Endothelial cell of umbilical vein (primary cell): ENCODE measurements around the gene MYO5B.

Experiments used
- EZH2 ChIP-seq: IDR thresholded peaks from 2 replicates; pipeline ENCODE4 v1.6.1; 2012; ENCODE audit warnings: borderline replicate concordance, low read depth, mild to moderate bottlenecking, moderate library complexity, low read length, inconsistent platforms; ENCODE audit not compliant: severe bottlenecking
- POLR2AphosphoS5 ChIP-seq: IDR thresholded peaks from 2 replicates; pipeline ENCODE4 v1.6.1; 2012; ENCODE audit warnings: low read depth, mild to moderate bottlenecking, control low read depth, low read length, moderate library complexity; ENCODE audit not compliant: insufficient read depth
- TF ChIP-seq, protein P1 (sequence below), 2 donors: IDR thresholded peaks; 1 replicate in 1 of 2; 2 replicates in 1 of 2; pipeline ENCODE4 v1.5.1; 2011; ENCODE audit warnings: low read length in 2 of 2, mild to moderate bottlenecking in 2 of 2, moderate library complexity in 2 of 2, control low read depth in 1 of 2, inconsistent platforms in 1 of 2, low read depth in 1 of 2; ENCODE audit not compliant: insufficient read depth in 1 of 2; ENCODE audit errors: extremely low read depth in 1 of 2

DNA sequence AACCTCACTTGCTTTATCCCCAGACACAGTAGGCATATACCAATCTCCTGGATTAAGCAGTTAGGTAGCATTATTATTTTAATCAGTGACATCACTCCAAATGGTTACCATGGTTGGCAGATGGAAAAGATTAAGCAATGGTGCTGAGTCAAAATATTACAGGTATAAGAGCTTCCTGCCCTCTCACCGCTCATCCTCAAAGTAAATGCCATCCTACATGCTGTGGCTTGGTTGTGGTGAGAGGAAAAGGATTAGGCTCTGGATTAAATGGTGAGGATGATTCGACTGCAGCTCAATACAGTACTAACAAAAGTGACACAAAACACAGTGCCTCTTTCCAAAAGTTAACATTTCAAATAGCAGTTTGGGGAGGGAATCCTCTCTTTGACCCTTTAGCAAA is 272.7 kb downstream of the MYO5B start:
- TF ChIP-seq POLR2AphosphoS5 (no peak), EZH2 (no peak)
- TF ChIP-seq, protein P1, sequence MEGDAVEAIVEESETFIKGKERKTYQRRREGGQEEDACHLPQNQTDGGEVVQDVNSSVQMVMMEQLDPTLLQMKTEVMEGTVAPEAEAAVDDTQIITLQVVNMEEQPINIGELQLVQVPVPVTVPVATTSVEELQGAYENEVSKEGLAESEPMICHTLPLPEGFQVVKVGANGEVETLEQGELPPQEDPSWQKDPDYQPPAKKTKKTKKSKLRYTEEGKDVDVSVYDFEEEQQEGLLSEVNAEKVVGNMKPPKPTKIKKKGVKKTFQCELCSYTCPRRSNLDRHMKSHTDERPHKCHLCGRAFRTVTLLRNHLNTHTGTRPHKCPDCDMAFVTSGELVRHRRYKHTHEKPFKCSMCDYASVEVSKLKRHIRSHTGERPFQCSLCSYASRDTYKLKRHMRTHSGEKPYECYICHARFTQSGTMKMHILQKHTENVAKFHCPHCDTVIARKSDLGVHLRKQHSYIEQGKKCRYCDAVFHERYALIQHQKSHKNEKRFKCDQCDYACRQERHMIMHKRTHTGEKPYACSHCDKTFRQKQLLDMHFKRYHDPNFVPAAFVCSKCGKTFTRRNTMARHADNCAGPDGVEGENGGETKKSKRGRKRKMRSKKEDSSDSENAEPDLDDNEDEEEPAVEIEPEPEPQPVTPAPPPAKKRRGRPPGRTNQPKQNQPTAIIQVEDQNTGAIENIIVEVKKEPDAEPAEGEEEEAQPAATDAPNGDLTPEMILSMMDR (IDR thresholded peaks at IDR 0.05; ENCODE audit: extremely low read depth in 1 of 2, insufficient read depth in 1 of 2, low read depth in 1 of 2, low read length in 2 of 2): no peak
